GM10266 (cell line): ENCODE data around the gene POU3F1.

Experiments
- DNase-seq: peaks from one replicate; pipeline ENCODE4 v3.0.0; 2012; ENCODE audit errors: extremely low spot score
- CTCF ChIP-seq: IDR thresholded peaks from 2 replicates; pipeline ENCODE4 v1.5.1; 2012; ENCODE audit warnings: mild to moderate bottlenecking, low read depth; ENCODE audit not compliant: control insufficient read depth, insufficient read depth; ENCODE audit errors: missing control alignments

POU3F1 gene

GRCh38 chr1:38082769-38083263 lies 36.2 kb upstream of the POU3F1 start:
- no peak for DNase-seq
- no peak for TF ChIP-seq CTCF

DNA sequence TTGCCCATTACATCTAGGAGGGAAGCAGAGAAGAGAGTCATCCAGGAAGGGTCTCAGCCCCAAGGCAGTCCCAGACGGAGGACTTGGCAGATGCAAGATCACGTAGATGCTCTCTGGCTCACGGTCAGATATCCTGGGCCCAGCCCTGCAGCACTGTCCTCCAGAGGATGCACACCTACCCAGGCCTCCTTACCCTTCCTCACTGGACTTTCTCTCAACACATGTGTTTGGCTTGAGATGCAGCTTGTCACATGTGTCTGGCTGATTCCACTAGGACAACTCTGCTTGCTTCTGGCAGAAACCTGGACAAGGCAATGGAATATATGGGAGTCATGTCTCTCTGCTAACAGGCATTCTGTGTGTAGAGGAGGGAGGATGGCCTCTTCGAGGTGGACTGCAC lies 32.4 kb upstream of the POU3F1 start:
- no peak for DNase-seq
- TF ChIP-seq CTCF, result no peak

DNA sequence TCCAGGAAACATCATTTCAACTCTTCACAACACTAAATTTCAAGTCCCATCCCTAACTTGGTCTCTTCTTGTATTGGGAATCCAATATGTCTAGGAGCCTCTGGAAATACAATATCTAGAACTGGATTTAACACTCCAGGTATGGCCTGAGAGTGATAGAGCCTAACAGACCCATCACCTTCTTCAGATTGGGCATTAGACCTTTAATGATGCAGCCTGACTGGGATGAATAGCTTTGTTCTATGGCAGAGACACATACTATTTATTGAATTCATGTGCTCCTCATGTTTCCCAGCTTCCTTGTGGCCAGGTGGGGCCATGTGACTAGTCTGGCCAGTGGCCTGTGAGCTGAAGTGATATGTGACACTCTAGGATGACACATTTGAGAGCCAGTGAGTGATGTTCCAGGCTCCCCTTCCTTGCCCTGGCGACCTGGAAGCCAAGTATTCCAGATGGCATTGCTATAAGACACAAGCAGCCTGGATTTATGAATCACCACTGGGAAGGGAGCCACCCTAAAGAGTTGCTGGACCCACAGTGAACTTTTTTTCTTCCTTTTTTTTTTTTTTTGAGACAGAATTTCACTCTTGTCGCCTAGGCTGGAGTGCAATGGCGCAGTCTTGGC lies 31.0 kb upstream of the POU3F1 start:
- no peak for TF ChIP-seq CTCF
- no peak for DNase-seq

DNA sequence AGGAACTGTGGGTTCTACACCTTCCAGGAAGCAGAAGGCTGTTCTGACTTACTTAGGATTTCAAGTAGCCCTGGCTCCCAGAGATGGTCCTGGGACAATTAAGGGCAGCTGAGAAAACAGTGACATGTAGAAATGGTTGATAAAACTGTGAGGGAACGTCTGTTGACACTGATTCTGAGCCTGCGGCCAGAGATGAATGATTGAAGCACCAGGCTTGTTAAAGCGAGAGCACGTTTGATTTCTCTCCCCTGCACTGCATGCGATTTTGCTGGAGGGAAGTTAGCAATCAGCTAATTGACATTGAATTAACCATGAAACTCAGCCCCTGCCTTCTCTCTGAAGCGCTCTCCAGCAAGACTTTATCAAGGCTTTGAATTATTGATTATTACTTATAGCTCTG lies 29.9 kb upstream of the POU3F1 start:
- DNase-seq, result no peak
- TF ChIP-seq CTCF, result no peak

- DNase-seq, result no peak
- TF ChIP-seq CTCF, result no peak
Observed at GRCh38 chr1:38076038-38076437, 29.4 kb upstream of the POU3F1 start.

- TF ChIP-seq CTCF, result no peak
- DNase-seq, result no peak
Observed at GRCh38 chr1:38075191-38075590, 28.6 kb upstream of the POU3F1 start.

DNA sequence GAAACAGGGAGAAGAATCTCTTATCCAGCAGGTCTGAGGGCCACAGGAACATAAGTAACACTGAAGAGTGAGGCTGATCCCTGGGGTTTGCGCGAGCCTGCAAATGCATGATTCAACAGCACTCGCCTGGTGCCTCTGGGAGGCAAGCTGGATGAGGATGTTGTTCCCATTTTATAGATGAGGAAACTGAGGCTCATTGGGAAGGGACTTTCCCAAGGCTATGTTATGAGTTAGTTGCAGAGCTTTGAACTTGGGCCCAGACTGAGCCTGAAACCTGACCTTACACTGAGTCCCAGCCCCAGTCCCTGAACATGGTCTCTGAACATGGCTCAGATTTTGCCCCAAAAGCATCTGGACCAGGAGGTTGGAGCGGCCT lies 27.7 kb upstream of the POU3F1 start:
- no peak for DNase-seq
- TF ChIP-seq CTCF, result no peak
